IMR-90 (cell line): ENCODE measurements around the gene PJA2. TPM values are rescaled to one million over a fixed set of nuclear protein-coding genes. Genes with fewer than 3 reads are reported as not detected.

Source experiments
- ATAC-seq: fragments of 200-7000 bp; cut with Tn5 transposase; 2 replicates; pipeline ENCODE4 v1.9.1; 2020; ENCODE audit warnings: low read depth, mild to moderate bottlenecking, moderate library complexity
- BruUV-seq: library from RNA; stranded (reverse); fragments of 400-500 nt; replicated peaks from 2 replicates; lab custom pipeline; 2021; lab: Mats Ljungman, UMichigan
- CTCF ChIA-PET: fragments of 300-600 bp; formaldehyde crosslinking; extraction: SDS; loops from one replicate; lab custom pipeline; 2021; ENCODE audit warnings: antibody characterized with exemption; lab: Yijun Ruan, JAX
- POLR2A ChIA-PET: fragments of 300-600 bp; sonication (Branson Sonifier 250); formaldehyde crosslinking; loops from one replicate; lab custom pipeline; 2022; ENCODE audit warnings: antibody characterized with exemption; ENCODE audit not compliant: unreplicated experiment; lab: Charles Lee
- DNase-seq: peaks from one replicate; pipeline ENCODE4 v3.0.0; 2013
- H2AFZ ChIP-seq: replicated peaks from 2 replicates; pipeline ENCODE3; 2013; ENCODE audit warnings: low read length, mild to moderate bottlenecking; ENCODE audit not compliant: poor library complexity
- H2AK5ac ChIP-seq: 2 replicates; pipeline ENCODE4 v1.6.1; 2013; ENCODE audit warnings: low read depth, low read length, inconsistent platforms
- H2AK9ac ChIP-seq: replicated peaks from 2 replicates; pipeline ENCODE3; 2013; ENCODE audit warnings: mild to moderate bottlenecking, low read depth, low read length, moderate library complexity; ENCODE audit not compliant: poor library complexity
- H2BK120ac ChIP-seq: 2 replicates; pipeline ENCODE4 v1.6.1; 2013; ENCODE audit warnings: low read depth, low read length, inconsistent platforms
- H2BK15ac ChIP-seq: 3 replicates; pipeline ENCODE4 v1.6.1; 2013; ENCODE audit warnings: low read depth, low read length, inconsistent platforms
- H2BK20ac ChIP-seq: 2 replicates; pipeline ENCODE4 v1.6.1; 2013; ENCODE audit warnings: low read depth, mild to moderate bottlenecking, inconsistent platforms, low read length, moderate library complexity
- H2BK5ac ChIP-seq: 2 replicates; pipeline ENCODE4 v1.6.1; 2013; ENCODE audit warnings: mild to moderate bottlenecking, low read depth, low read length, inconsistent platforms; ENCODE audit not compliant: poor library complexity, severe bottlenecking
- H3K14ac ChIP-seq: replicated peaks from 2 replicates; pipeline ENCODE4 v1.6.1; 2013; ENCODE audit warnings: low read depth, low read length, inconsistent platforms
- H3K18ac ChIP-seq: 2 replicates; pipeline ENCODE4 v1.6.1; 2013; ENCODE audit warnings: low read depth, low read length, control low read depth
- H3K23ac ChIP-seq: 2 replicates; pipeline ENCODE4 v1.6.1; 2013; ENCODE audit warnings: low read depth, low read length, inconsistent platforms
- H3K27ac ChIP-seq: 2 replicates; pipeline ENCODE4 v1.5.1; 2013; ENCODE audit warnings: mild to moderate bottlenecking, control low read depth, low read length; ENCODE audit not compliant: insufficient read depth
- H3K27me3 ChIP-seq: 2 replicates; pipeline ENCODE4 v1.6.1; 2013; ENCODE audit warnings: low read length; ENCODE audit not compliant: control insufficient read depth, insufficient read depth
- H3K36me3 ChIP-seq: 2 replicates; pipeline ENCODE4 v1.6.1; 2013; ENCODE audit warnings: low read length, mixed read lengths; ENCODE audit not compliant: control insufficient read depth, insufficient read depth
- H3K4ac ChIP-seq: 2 replicates; pipeline ENCODE4 v1.6.1; 2013; ENCODE audit warnings: low read depth, low read length, inconsistent platforms
- H3K4me1 ChIP-seq: 2 replicates; pipeline ENCODE4 v1.6.1; 2013; ENCODE audit warnings: low read length, mixed read lengths; ENCODE audit not compliant: control insufficient read depth, insufficient read depth
- H3K4me2 ChIP-seq: 2 replicates; pipeline ENCODE4 v1.6.1; 2013; ENCODE audit warnings: low read depth, mild to moderate bottlenecking, control low read depth, low read length, moderate library complexity
- H3K4me3 ChIP-seq: 2 replicates; pipeline ENCODE4 v1.5.1; 2013; ENCODE audit warnings: low read depth, mild to moderate bottlenecking, control low read depth, low read length, moderate library complexity; ENCODE audit not compliant: insufficient read depth
- H3K56ac ChIP-seq: 2 replicates; pipeline ENCODE4 v1.6.1; 2013; ENCODE audit warnings: low read length, inconsistent platforms; ENCODE audit not compliant: insufficient read depth; ENCODE audit errors: extremely low read depth
- H3K79me1 ChIP-seq, 2 experiments: 2 replicates each; pipeline ENCODE4 v1.6.1; 2013; ENCODE audit warnings: low read length in 2 of 2, inconsistent platforms in 1 of 2, low read depth in 1 of 2
- H3K9ac ChIP-seq: 2 replicates; pipeline ENCODE4 v1.6.1; 2013; ENCODE audit warnings: low read depth, low read length, control low read depth
- H3K9me1 ChIP-seq: 2 replicates; pipeline ENCODE4 v1.6.1; 2013; ENCODE audit warnings: low read length, inconsistent platforms; ENCODE audit not compliant: insufficient read depth
- H3K9me3 ChIP-seq: 2 replicates; pipeline ENCODE4 v1.6.1; 2013; ENCODE audit warnings: low read length; ENCODE audit not compliant: control insufficient read depth, insufficient read depth
- H4K20me1 ChIP-seq: 2 replicates; pipeline ENCODE4 v1.6.1; 2013; ENCODE audit warnings: low read length, inconsistent platforms; ENCODE audit not compliant: insufficient read depth
- H4K5ac ChIP-seq: 2 replicates; pipeline ENCODE4 v1.6.1; 2013; ENCODE audit warnings: mild to moderate bottlenecking, low read depth, low read length, control low read depth
- H4K8ac ChIP-seq, 2 experiments: 2 replicates each; pipeline ENCODE4 v1.6.1; 2013; ENCODE audit warnings: low read depth in 2 of 2, low read length in 2 of 2, control low read depth in 1 of 2, inconsistent platforms in 1 of 2
- H4K91ac ChIP-seq: 2 replicates; pipeline ENCODE4 v1.6.1; 2013; ENCODE audit warnings: low read depth, low read length, inconsistent platforms; ENCODE audit not compliant: insufficient read depth
- CEBPB ChIP-seq: IDR thresholded peaks from 2 replicates; pipeline ENCODE4 v1.6.1; 2012; ENCODE audit warnings: low read depth, low read length, improper control_type of control experiment
- CTCF ChIP-seq: conservative IDR thresholded peaks from 2 replicates; pipeline ENCODE4 v1.5.1; 2012; ENCODE audit warnings: mild to moderate bottlenecking, low read depth, low read length, improper control_type of control experiment
- ELK1 ChIP-seq: fragments of 150-350 bp; IDR thresholded peaks from 2 replicates; pipeline ENCODE4 v1.6.1; 2016; ENCODE audit warnings: low read depth, mild to moderate bottlenecking, low read length, moderate library complexity, borderline replicate concordance
- MAFK ChIP-seq: IDR thresholded peaks from 2 replicates; pipeline ENCODE4 v1.6.1; 2012; ENCODE audit warnings: low read depth, low read length, improper control_type of control experiment
- MAZ ChIP-seq: IDR thresholded peaks from 2 replicates; pipeline ENCODE4 v1.6.1; 2012; ENCODE audit warnings: low read depth, mild to moderate bottlenecking, low read length, improper control_type of control experiment, moderate library complexity, borderline replicate concordance
- NFE2L2 ChIP-seq: fragments of 150-350 bp; IDR thresholded peaks from 2 replicates; pipeline ENCODE4 v1.6.1; 2016; ENCODE audit warnings: low read depth, mild to moderate bottlenecking, low read length
- RAD21 ChIP-seq: IDR thresholded peaks from 2 replicates; pipeline ENCODE4 v1.6.1; 2012; ENCODE audit warnings: low read length, improper control_type of control experiment
- RFX5 ChIP-seq: IDR thresholded peaks from 2 replicates; pipeline ENCODE4 v1.8.0; 2012; ENCODE audit warnings: low read depth, mild to moderate bottlenecking, low read length, moderate library complexity
- SMC3 ChIP-seq: fragments of 150-350 bp; IDR thresholded peaks from 2 replicates; pipeline ENCODE4 v1.6.1; 2016; ENCODE audit warnings: low read depth, mild to moderate bottlenecking, antibody characterized with exemption, low read length, moderate library complexity
- WGBS, 2 experiments: methylation state at CpG; one replicate each; pipeline versions ENCODE4 v1.1.5 to v1.1.7; 2013; ENCODE audit warnings: missing lambda C conversion rate in 2 of 2; ENCODE audit not compliant: insufficient read length in 1 of 2; ENCODE audit errors: extremely low coverage in 2 of 2; 5-methylcytosine and 5-hydroxymethylcytosine counted together
- dilution Hi-C: fragments of 300-500 bp; cut with HindIII; formaldehyde crosslinking; loops from one replicate; pipeline ENCODE4 v1.14.3; 2018; ENCODE audit warnings: low sequenced_read_pairs; ENCODE audit not compliant: unreplicated experiment
- in situ Hi-C: fragments of 300-500 bp; cut with MboI; formaldehyde crosslinking; loops from 3 replicates; pipeline ENCODE4 v1.14.3; 2019; ENCODE audit warnings: low sequenced_read_pairs, inconsistent platforms, mixed read lengths
- intact Hi-C: fragments of 100-400 bp; cut with micrococcal nuclease; formaldehyde crosslinking; loops from 2 replicates; pipeline ENCODE4 v1.10.0; 2022
- polyA plus RNA-seq, 3 experiments: library from polyadenylated mRNA; depleted of rRNA; stranded (reverse); fragments of >200 nt; gene quantifications; 2 replicates each; pipeline ENCODE4 v1.2.3, GENCODE V29; 2012; ENCODE audit warnings: low replicate concordance in 1 of 3
- total RNA-seq: library from RNA; depleted of rRNA; stranded (reverse); fragments of >200 nt; gene quantifications from 2 replicates; pipeline ENCODE4 v1.2.3, GENCODE V29; 2012

Gene PJA2
- total and polyA plus RNA-seq, 2 of the 4 experiments (the other 2 are of a cell fraction), result 42.3 to 70.6 TPM

- no peak for TF ChIP-seq ELK1
Observed at GRCh38 chr5:109408991-109409843, 557 bp downstream of the PJA2 start (continued).

GRCh38 chr5:109407913-109408312, 1.9 kb downstream of the PJA2 start:
- H3K4me1 ChIP-seq, result no peaks in the 10 kb centered on the region
- H2AFZ ChIP-seq, result no peak overlapping the region
- peaks cover 2% of the 10 kb centered on the region; the same call in 1 of the 2 replicates for H3K36me3 ChIP-seq
- no peak overlapping the region for H3K27ac ChIP-seq
- ChIA-PET CTCF (no interaction called here), POLR2A (no interaction called here)
- no peak overlapping the region for H4K8ac ChIP-seq
- dilution Hi-C loops (no loop called here), in situ Hi-C loops (no loop called here), intact Hi-C loops (loop anchor here (5.0 kb wide), 1 partner anchor 606 kb away; no protein-coding TSS in a partner anchor)
- ATAC-seq (no peak), DNase-seq (no peak)
- no peak overlapping the region for H2BK5ac ChIP-seq
- no peak overlapping the region for H3K14ac ChIP-seq
- H2AK9ac ChIP-seq, result no peak overlapping the region
- no peak overlapping the region for H3K18ac ChIP-seq
- H3K27me3 ChIP-seq, result no peaks in the 10 kb centered on the region
- peaks cover 0 to 6% of the 10 kb centered on the region in 2 experiments; a peak in 2 of 4 replicates for H3K79me1 ChIP-seq
- H2BK120ac ChIP-seq, result no peak overlapping the region
- no peak overlapping the region for H2BK20ac ChIP-seq
- H4K91ac ChIP-seq, result no peak overlapping the region
- H3K9me1 ChIP-seq, result no peaks in the 10 kb centered on the region
- H2AK5ac ChIP-seq, result no peak overlapping the region
- H3K9me3 ChIP-seq, result no peaks in the 10 kb centered on the region; the same call in 1 of the 2 replicates
- H4K5ac ChIP-seq, result no peak overlapping the region
- WGBS, 2 experiments, result no CpG with 5 or more reads among the region's 2 CpGs
- no peak overlapping the region for H3K4ac ChIP-seq
- peak overlapping the region; percentile 55; the same call in 1 of the 2 replicates for H3K9ac ChIP-seq
- H3K23ac ChIP-seq, result no peak overlapping the region
- no peak overlapping the region for H3K56ac ChIP-seq
- H2BK15ac ChIP-seq, result no peak overlapping the region
- BruUV-seq, result no TSS peak
- peak overlapping the region; percentile 97 for H3K4me3 ChIP-seq
- H4K20me1 ChIP-seq, result peaks cover 48% of the 10 kb centered on the region
- peak overlapping the region; percentile 94 for H3K4me2 ChIP-seq
- TF ChIP-seq SMC3, result no peak
- no peak for TF ChIP-seq CEBPB
- TF ChIP-seq MAFK, result no peak
- TF ChIP-seq MAZ, result no peak
- no peak for TF ChIP-seq ELK1
- TF ChIP-seq CTCF, result no peak
- TF ChIP-seq NFE2L2, result no peak
- TF ChIP-seq RAD21, result no peak
- TF ChIP-seq RFX5, result no peak
